GM19397 (cell line): ENCODE results near the gene TGFBR2.

Source experiments
- ATAC-seq: cut with Tn5 transposase; IDR thresholded peaks from one replicate; pipeline ENCODE4 v1.9.1; 2021; ENCODE audit warnings: mild to moderate bottlenecking, moderate library complexity; ENCODE audit not compliant: unreplicated experiment

Gene TGFBR2

GRCh38 chr3:30688776-30689641, 82.6 kb downstream of the TGFBR2 start:
- no peak for ATAC-seq

DNA sequence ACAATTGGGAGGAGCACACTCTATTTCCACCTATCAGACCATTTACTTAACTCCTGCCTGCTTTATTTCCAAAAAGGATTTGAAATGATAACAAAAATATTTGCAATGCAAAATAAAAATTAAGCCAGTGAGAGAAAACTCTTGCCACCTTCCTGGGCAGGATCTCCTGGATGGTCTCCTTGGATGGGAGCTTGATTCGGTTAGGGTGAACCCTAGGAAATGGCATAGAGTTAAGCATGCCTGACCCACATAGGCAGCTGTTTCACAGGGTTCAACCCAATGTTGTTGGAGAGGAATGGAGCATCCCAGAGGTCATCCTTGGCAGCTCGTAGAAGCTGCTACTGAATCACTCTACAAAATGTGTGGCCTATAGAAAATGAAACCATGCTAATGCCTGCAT, 83.8 kb downstream of the TGFBR2 start:
- no peak for ATAC-seq

DNA sequence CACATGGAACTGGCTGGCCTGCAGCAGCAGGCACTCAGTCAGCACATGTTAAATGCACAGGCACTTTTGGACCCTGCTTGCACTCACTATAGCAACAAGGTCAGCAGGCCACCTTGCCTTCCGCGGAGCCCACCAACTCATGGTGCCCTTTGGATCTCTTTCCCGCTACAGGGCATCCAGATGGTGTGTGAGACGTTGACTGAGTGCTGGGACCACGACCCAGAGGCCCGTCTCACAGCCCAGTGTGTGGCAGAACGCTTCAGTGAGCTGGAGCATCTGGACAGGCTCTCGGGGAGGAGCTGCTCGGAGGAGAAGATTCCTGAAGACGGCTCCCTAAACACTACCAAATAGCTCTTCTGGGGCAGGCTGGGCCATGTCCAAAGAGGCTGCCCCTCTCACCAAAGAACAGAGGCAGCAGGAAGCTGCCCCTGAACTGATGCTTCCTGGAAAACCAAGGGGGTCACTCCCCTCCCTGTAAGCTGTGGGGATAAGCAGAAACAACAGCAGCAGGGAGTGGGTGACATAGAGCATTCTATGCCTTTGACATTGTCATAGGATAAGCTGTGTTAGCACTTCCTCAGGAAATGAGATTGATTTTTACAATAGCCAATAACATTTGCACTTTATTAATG, 85.0 kb downstream of the TGFBR2 start:
- no peak for ATAC-seq

- ATAC-seq: no peak
Measured at GRCh38 chr3:30691944-30692343, 85.5 kb downstream of the TGFBR2 start.

DNA sequence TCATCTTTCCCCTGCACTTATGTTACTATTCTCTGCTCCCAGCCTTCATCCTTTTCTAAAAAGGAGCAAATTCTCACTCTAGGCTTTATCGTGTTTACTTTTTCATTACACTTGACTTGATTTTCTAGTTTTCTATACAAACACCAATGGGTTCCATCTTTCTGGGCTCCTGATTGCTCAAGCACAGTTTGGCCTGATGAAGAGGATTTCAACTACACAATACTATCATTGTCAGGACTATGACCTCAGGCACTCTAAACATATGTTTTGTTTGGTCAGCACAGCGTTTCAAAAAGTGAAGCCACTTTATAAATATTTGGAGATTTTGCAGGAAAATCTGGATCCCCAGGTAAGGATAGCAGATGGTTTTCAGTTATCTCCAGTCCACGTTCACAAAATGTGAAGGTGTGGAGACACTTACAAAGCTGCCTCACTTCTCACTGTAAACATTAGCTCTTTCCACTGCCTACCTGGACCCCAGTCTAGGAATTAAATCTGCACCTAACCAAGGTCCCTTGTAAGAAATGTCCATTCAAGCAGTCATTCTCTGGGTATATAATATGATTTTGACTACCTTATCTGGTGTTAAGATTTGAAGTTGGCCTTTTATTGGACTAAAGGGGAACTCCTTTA, 86.2 kb downstream of the TGFBR2 start:
- no peak for ATAC-seq

- ATAC-seq: peak; percentile 81
Measured at GRCh38 chr3:30693470-30694120, 87.2 kb downstream of the TGFBR2 start.

DNA sequence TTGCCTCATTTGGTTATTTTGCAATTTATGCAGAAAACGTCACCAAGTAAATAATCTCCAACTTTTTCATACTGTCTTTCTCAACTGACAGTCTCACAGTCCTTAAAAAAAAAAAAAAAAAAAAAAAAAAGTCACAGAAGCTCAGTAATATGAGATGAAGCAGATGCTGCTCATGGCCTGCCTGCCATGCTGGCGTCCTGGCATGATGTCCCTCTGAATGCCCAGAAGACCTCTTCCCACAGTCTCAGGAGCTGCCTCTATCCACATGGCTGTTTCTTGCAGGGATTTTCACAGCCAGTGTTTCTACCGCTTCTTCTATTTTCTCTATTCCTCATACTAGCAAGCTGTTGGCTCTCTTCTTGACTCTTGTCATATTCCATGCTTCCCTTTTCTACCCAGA, 87.7 kb downstream of the TGFBR2 start:
- no peak for ATAC-seq

DNA sequence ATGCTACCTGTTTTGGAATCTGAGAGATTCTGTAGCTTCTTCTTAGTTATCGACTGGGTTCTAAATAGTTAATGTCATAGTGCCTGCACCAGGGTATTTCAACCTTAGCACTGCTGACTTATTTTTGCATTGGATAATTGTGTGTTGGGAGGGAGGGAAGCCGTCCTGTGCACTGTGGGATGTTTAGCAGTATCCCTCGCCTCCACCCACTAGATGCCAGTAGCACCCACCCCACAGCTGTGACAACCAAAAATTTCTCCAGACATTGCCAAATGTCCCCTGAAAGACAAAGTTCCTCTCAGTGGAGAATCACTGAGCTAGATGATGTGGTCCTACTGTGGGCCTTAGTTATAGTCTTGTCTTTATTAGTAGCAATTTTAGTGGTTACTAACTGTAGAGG, 88.3 kb downstream of the TGFBR2 start:
- ATAC-seq: no peak

GRCh38 chr3:30695302-30696061, 89.1 kb downstream of the TGFBR2 start:
- ATAC-seq: no peak

GRCh38 chr3:30696403-30696819, 90.0 kb downstream of the TGFBR2 start:
- ATAC-seq: no peak

- no peak for ATAC-seq
Measured at GRCh38 chr3:30696896-30697295, 90.5 kb downstream of the TGFBR2 start.

DNA sequence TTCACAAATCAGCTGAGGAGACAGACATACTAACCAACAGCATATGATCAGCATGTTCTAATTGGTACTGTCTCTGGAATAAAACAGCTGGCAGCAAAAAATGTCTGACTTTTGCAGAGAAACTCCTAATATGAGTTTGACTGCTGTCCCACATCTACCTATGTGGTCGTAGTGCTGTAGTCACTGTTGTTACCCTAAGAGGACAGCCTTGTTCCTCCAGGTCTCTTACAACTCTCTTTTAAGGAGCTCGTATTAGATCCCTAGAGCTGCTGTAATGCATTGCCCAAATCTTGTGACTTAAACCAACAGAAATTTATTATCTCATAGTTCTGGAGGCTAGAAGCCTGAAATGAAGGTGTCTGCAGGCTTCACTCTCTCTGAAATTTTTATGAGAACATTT, 92.1 kb downstream of the TGFBR2 start:
- ATAC-seq: no peak

DNA sequence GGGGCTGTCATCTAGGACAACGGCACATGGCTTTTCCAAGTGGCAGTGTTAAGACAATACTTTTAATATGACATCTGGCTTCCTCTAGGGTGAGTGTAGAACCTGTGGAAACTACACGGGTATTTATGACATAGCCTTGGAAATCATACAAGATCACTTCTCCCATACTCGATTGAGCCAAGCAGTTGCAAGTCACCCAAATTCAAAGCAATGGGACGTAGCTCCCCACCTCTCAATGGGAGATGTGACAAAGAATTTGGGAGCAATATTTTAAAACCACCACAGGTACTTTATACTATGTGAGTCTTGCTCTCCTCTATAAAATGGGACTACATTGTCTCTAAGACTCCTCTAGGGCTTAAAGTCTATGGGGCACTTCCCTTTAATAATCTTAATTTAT, 93.5 kb downstream of the TGFBR2 start:
- ATAC-seq: no peak

- no peak for ATAC-seq
Measured at GRCh38 chr3:30700702-30701321, 94.4 kb downstream of the TGFBR2 start.

DNA sequence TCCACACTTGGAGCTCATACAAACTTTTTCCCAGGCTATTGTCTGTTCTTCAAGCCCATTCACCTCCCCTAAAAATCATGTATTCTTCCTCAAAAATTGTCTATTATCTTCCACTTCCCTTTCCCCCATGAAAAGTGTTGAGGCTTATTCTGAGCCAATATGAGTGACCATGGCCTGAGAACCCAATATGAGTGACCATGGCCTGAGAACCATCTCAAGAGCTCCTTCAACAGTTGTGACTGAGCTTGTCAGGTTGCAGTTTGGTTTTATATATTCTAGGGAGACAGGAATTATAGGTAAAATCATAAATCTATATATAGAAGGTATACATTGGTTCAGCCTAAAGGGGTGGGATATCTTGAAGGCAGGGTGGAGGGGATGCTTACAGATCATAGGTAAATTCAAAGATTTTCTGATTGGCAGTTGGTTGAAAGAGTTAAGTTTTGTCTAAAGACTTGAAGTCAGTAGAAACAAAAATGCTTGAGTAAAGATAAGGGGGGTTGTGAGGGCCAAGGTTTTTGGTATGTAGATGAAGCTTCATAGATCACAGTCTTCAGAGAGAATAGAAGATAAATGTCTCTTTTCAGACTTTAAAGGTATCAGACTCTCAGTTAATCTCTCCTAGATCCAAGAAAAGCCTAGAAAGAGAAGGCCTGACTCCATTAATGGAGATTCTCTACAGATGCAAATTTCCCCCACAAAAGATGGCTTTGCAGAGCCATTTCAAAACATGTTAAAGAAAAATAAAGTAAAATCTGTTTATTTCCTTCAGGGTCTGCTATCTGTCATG, 95.8 kb downstream of the TGFBR2 start:
- ATAC-seq: no peak

- ATAC-seq: no peak
Measured at GRCh38 chr3:30702828-30703397, 96.5 kb downstream of the TGFBR2 start.

DNA sequence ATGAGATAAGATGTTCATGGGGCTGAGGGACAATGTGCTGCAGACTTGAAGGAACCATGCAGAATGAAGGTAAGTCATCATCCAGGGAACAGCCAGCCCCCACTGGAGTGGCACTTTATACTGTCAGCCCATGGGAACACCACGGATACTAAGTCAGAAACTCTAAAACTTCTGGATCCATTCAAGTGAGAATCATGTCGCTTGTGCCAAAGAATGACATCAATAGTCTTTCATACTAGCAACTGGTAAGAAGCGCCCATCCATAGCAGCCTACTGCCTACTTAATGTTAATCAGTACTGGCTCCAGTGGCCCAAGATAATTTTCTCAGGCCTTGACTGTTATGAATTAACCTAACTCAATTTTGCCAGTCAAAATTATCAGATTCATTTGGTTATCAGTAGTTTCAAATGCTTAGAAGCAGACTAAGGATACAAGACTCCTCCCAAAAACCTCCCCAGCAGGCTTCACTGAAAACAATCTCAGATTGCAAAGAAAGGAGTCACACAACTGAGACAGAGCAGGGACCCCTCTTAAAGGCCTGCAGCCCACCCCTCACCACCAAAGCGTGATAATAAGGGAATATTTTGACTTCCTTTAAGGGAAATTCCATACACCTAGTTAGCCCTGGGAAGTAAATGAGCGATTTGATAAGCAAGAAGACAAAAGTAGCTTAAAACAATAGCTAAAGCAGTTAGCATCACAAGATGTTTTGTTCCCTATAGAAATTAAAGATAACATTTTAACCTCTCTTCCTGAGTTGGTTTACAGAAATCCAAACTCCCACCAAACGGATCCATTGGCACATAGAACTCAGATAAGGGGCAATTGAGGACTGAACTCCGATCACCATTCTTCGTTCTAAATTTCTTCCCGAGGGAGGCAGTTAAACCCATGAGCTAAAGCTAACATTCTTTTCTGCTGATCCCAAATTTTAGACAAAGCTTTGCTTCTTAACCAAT, 98.8 kb downstream of the TGFBR2 start:
- no peak for ATAC-seq

DNA sequence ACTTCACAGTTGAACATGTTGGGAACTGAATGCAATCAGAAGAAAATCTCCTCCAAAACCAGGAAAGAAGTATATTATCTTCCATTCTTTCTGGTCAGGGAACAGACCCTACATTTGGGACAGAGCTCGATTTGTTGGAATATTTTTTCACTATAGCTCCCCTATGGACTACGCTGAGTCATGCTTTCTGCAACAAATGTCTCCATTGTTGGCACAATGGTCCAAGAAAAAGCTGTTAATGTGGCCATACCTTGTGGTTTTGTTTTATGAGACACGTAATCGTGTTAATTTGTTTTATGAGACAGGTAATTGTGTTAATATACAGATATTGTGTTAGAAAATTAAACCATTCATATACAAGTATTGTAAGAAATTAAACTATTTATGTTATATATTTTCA, 101.4 kb downstream of the TGFBR2 start:
- ATAC-seq: no peak
